ENCODE measurements around the gene ZNF436. TPM values are rescaled to one million over a fixed set of nuclear protein-coding genes. Genes with fewer than 3 reads are reported as not detected.

Gene ZNF436
- polyA plus RNA-seq, 1 donor (not counting 4 experiments of a cell fraction or from before 2014, with no cell fraction given), result 12.6 TPM

GRCh38 chr1:23395849-23396248, 26.2 kb upstream of the ZNF436 start:
- no peak overlapping the region for H3K4me2 ChIP-seq (ENCODE audit: control insufficient read depth, extremely low read depth, insufficient read depth, low read depth, low read length)
- H3K79me2 ChIP-seq (ENCODE audit: control insufficient read depth, insufficient read depth, low read length), result no peaks in the 10 kb centered on the region
- TF ChIP-seq EZH2 (IDR thresholded peaks at IDR 0.05; ENCODE audit: low read length), result no peak
- no peak for TF ChIP-seq CTCF (optimal IDR thresholded peaks at IDR 0.05 in 1 of 3, IDR thresholded peaks at IDR 0.05 in 1 of 3, conservative IDR thresholded peaks at IDR 0.05 in 1 of 3; ENCODE audit: extremely low read depth in 1 of 3, insufficient read depth in 2 of 3, low read length in 3 of 3)
- no peak overlapping the region for H3K9ac ChIP-seq (ENCODE audit: control insufficient read depth, extremely low read depth, insufficient read depth, low read length)
- no peak overlapping the region for H2AFZ ChIP-seq (ENCODE audit: control insufficient read depth, low read length)
- H3K9me3 ChIP-seq (ENCODE audit: control insufficient read depth, low read depth, low read length), result no peaks in the 10 kb centered on the region
- H3K27ac ChIP-seq (ENCODE audit: control insufficient read depth, insufficient read depth, low read length), result no peak overlapping the region
- H3K4me3 ChIP-seq (ENCODE audit: control insufficient read depth in 2 of 3, extremely low read depth in 1 of 3, insufficient read depth in 2 of 3, low read depth in 1 of 3, low read length in 3 of 3), result no peak overlapping the region
- peaks cover 3% of the 10 kb centered on the region for H3K4me1 ChIP-seq (ENCODE audit: control insufficient read depth, extremely low read depth, insufficient read depth, low read length)
- dilution Hi-C loops (cut with MboI; ENCODE audit: extremely low pct_ligation_motif_present, low sequenced_read_pairs), result no loop called here
- no peaks in the 10 kb centered on the region for H3K36me3 ChIP-seq (ENCODE audit: control insufficient read depth in 2 of 2, extremely low read depth in 1 of 2, insufficient read depth in 2 of 2, low read length in 2 of 2)
- no peaks in the 10 kb centered on the region for H3K9me1 ChIP-seq (ENCODE audit: control insufficient read depth, extremely low read depth, insufficient read depth, low read length)
- no peaks in the 10 kb centered on the region for H3K27me3 ChIP-seq (ENCODE audit: control insufficient read depth, extremely low read depth, insufficient read depth, low read length)
- no peaks in the 10 kb centered on the region for H4K20me1 ChIP-seq (ENCODE audit: control insufficient read depth, extremely low read depth, insufficient read depth, low read length)
- FAIRE-seq (peak; percentile 13), DNase-seq (ENCODE audit: low read depth, low spot score) (no peak)

DNA sequence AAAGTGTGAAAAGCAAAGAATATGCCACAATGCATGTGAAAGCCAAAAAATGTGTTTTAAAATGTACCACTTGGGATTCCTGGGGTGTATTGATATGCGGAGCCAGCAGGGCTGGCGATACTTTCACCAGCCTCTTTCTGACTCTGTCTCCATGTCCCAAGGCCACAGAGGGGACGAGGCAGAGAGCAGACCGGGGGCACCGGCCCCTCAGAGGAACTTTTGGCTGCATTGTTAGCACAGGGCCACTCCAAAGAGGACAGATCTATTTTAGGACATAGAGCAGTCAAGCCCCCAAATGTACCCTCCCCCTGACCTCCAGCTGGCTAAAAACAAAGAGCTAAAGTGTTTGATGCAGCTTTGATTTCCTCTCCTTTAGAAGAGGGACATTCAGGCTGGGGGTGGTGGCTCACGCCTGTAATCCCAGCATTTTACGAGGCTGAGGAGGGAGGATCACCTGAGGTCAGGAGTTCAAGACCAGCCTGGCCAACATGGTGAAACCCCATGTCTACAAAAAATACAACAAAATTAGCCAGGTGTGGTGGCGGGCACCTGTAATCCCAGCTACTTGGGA, 25.6 kb upstream of the ZNF436 start:
- H3K4me1 ChIP-seq (ENCODE audit: control insufficient read depth, extremely low read depth, insufficient read depth, low read length), result peaks cover 3% of the 10 kb centered on the region
- dilution Hi-C loops (cut with MboI; ENCODE audit: extremely low pct_ligation_motif_present, low sequenced_read_pairs), result no loop called here
- FAIRE-seq (no peak), DNase-seq (ENCODE audit: low read depth, low spot score) (no peak)
- H3K79me2 ChIP-seq (ENCODE audit: control insufficient read depth, insufficient read depth, low read length), result no peaks in the 10 kb centered on the region
- no peaks in the 10 kb centered on the region for H3K27me3 ChIP-seq (ENCODE audit: control insufficient read depth, extremely low read depth, insufficient read depth, low read length)
- no peaks in the 10 kb centered on the region for H3K36me3 ChIP-seq (ENCODE audit: control insufficient read depth in 2 of 2, extremely low read depth in 1 of 2, insufficient read depth in 2 of 2, low read length in 2 of 2)
- no peak for TF ChIP-seq EZH2 (IDR thresholded peaks at IDR 0.05; ENCODE audit: low read length)
- no peak for TF ChIP-seq CTCF (optimal IDR thresholded peaks at IDR 0.05 in 1 of 3, IDR thresholded peaks at IDR 0.05 in 1 of 3, conservative IDR thresholded peaks at IDR 0.05 in 1 of 3; ENCODE audit: extremely low read depth in 1 of 3, insufficient read depth in 2 of 3, low read length in 3 of 3)
- no peak overlapping the region for H3K9ac ChIP-seq (ENCODE audit: control insufficient read depth, extremely low read depth, insufficient read depth, low read length)
- no peak overlapping the region for H3K4me2 ChIP-seq (ENCODE audit: control insufficient read depth, extremely low read depth, insufficient read depth, low read depth, low read length)
- no peaks in the 10 kb centered on the region for H3K9me1 ChIP-seq (ENCODE audit: control insufficient read depth, extremely low read depth, insufficient read depth, low read length)
- no peaks in the 10 kb centered on the region for H4K20me1 ChIP-seq (ENCODE audit: control insufficient read depth, extremely low read depth, insufficient read depth, low read length)
- no peak overlapping the region for H3K4me3 ChIP-seq (ENCODE audit: control insufficient read depth in 2 of 3, extremely low read depth in 1 of 3, insufficient read depth in 2 of 3, low read depth in 1 of 3, low read length in 3 of 3)
- H2AFZ ChIP-seq (ENCODE audit: control insufficient read depth, low read length), result no peak overlapping the region
- H3K27ac ChIP-seq (ENCODE audit: control insufficient read depth, insufficient read depth, low read length), result no peak overlapping the region
- H3K9me3 ChIP-seq (ENCODE audit: control insufficient read depth, low read depth, low read length), result no peaks in the 10 kb centered on the region
